SJCRH30 (cell line): Measurements from ENCODE around the gene POMT2. TPM values are rescaled to one million over a fixed set of nuclear protein-coding genes. Genes with fewer than 3 reads are reported as not detected.
A peak's percentile ranks its signal among the peaks of the same experiment; 100 is the strongest.

Experiments
- DNase-seq, 2 experiments: peaks; one replicate each; pipeline ENCODE4 v3.0.0-alpha.2; 2015 to 2020
- H3K27ac ChIP-seq: fragments of 250-450 bp; sonication (Bioruptor Pico); 2 replicates; pipeline ENCODE4 v1.5.1; 2020; ENCODE audit warnings: mild to moderate bottlenecking, moderate library complexity
- H3K27me3 ChIP-seq: fragments of 250-450 bp; sonication (Bioruptor Pico); 2 replicates; pipeline ENCODE4 v1.5.1; 2020; ENCODE audit warnings: mild to moderate bottlenecking, moderate library complexity
- H3K36me3 ChIP-seq: fragments of 250-450 bp; sonication (Bioruptor Pico); 2 replicates; pipeline ENCODE4 v1.5.1; 2020; ENCODE audit warnings: mild to moderate bottlenecking, moderate library complexity
- H3K4me1 ChIP-seq: fragments of 250-450 bp; sonication (Bioruptor Pico); 2 replicates; pipeline ENCODE4 v1.5.1; 2020; ENCODE audit warnings: mild to moderate bottlenecking, moderate library complexity
- H3K4me3 ChIP-seq: fragments of 250-450 bp; sonication (Bioruptor Pico); 2 replicates; pipeline ENCODE4 v1.5.1; 2020; ENCODE audit warnings: mild to moderate bottlenecking, moderate library complexity
- H3K9me3 ChIP-seq: fragments of 250-450 bp; sonication (Bioruptor Pico); replicated peaks from 2 replicates; pipeline ENCODE4 v1.5.1; 2020; ENCODE audit warnings: mild to moderate bottlenecking, moderate library complexity
- total RNA-seq: library from RNA; depleted of rRNA; stranded (reverse); fragments of >200 nt; shearing (Covaris generic); gene quantifications from 2 replicates; pipeline ENCODE4 v1.2.3, GENCODE V29; 2014; rRNA removed

POMT2 gene, protein sequence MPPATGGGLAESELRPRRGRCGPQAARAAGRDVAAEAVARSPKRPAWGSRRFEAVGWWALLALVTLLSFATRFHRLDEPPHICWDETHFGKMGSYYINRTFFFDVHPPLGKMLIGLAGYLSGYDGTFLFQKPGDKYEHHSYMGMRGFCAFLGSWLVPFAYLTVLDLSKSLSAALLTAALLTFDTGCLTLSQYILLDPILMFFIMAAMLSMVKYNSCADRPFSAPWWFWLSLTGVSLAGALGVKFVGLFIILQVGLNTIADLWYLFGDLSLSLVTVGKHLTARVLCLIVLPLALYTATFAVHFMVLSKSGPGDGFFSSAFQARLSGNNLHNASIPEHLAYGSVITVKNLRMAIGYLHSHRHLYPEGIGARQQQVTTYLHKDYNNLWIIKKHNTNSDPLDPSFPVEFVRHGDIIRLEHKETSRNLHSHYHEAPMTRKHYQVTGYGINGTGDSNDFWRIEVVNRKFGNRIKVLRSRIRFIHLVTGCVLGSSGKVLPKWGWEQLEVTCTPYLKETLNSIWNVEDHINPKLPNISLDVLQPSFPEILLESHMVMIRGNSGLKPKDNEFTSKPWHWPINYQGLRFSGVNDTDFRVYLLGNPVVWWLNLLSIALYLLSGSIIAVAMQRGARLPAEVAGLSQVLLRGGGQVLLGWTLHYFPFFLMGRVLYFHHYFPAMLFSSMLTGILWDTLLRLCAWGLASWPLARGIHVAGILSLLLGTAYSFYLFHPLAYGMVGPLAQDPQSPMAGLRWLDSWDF
- total RNA-seq = 27.0 and 30.2 TPM in 2 replicates

DNA sequence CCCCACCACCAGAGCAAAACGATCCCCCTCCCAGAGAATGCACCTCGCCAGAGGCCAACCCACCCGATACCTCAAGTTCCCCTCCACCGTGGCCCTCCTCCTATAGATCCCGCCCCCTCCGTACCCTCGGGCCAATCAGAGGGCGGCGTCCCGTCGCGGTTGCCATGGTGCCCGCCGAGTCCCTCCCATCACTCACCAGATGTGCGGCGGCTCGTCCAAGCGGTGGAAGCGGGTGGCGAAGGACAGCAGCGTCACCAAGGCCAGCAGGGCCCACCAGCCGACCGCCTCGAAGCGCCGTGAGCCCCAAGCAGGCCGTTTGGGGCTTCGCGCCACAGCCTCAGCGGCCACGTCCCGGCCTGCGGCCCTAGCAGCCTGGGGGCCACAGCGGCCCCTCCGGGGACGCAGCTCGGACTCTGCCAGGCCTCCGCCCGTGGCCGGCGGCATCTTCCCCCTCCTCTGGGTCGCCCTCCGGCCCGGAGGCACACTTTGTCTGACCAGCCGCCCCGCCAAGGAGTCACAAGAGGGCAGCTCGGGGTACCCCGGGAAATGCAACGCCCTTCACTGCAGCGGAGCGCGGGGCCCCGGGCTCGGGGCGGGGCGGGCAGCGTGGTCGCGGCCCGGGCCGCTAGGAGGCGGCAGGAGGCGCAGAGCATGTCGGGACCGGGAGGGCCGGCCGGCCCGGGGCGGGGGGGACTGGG lies at the start of gene POMT2:
Gene POMT2 (minus strand): TSS at position 646 of the 698 bp plus-strand sequence. CDS start 202 bp downstream, at position 444.
- peak; percentile 92 to 94 for DNase-seq
- H3K27me3 ChIP-seq = no peaks in the 10 kb centered on the region

DNA sequence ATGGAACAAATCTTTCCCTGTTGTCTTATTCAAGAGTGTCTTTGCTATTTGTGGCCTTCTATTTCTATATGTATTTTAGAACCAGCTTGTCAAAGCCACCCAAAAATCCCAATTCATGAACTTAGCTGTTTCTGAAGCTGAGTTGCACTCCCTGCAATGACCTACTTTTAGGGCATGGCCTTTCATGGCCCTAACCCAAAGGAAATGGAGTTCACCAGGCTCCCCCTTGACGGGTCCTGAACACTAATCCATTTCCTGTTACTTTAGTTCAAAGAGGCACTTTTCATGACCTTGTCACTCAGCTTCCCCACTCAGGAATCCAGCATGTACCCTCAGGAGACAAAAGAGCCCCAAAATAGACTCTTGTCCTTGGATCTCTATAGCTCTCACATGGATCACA lies 48.6 kb upstream of the POMT2 start:
- H3K36me3 ChIP-seq = no peaks in the 10 kb centered on the region
- H3K27ac ChIP-seq = no peak overlapping the region
- no peak for DNase-seq
- no peaks in the 10 kb centered on the region for H3K9me3 ChIP-seq
- H3K27me3 ChIP-seq = no peaks in the 10 kb centered on the region
- H3K4me3 ChIP-seq = no peak overlapping the region
- no peaks in the 10 kb centered on the region for H3K4me1 ChIP-seq

More for the DNA sequence above, at the start of gene POMT2:
- H3K4me3 ChIP-seq = peak within 1 kb of the TSS; percentile 97
- peak within 1 kb of the TSS; percentile 93 for H3K27ac ChIP-seq
- H3K4me1 ChIP-seq = peaks cover 38% of the 10 kb centered on the region
- H3K36me3 ChIP-seq = no peaks in the 10 kb centered on the region
- no peaks in the 10 kb centered on the region for H3K9me3 ChIP-seq

DNA sequence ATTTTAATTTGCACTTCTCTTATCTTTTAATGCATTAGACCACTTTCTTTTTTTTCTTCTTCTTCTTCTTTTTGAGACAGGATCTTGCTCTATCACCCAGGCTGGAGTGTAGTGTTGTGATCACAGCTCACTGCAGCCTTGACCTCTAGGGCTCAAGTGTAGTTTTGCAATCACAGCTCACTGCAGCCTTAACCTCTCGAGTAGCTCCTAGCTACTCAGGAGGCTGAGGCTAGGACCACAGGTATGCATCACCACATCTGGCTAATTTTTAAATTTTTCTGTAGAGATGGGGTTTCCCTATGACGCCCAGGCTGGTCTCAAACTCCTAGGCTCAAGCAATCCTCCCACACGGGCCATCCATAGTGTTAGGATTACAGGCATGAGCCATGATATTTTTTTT lies 43.5 kb upstream of the POMT2 start:
- no peaks in the 10 kb centered on the region for H3K36me3 ChIP-seq
- H3K27me3 ChIP-seq = no peaks in the 10 kb centered on the region
- no peak overlapping the region for H3K27ac ChIP-seq
- H3K9me3 ChIP-seq = no peaks in the 10 kb centered on the region
- H3K4me1 ChIP-seq = no peaks in the 10 kb centered on the region
- no peak for DNase-seq
- no peak overlapping the region for H3K4me3 ChIP-seq

DNA sequence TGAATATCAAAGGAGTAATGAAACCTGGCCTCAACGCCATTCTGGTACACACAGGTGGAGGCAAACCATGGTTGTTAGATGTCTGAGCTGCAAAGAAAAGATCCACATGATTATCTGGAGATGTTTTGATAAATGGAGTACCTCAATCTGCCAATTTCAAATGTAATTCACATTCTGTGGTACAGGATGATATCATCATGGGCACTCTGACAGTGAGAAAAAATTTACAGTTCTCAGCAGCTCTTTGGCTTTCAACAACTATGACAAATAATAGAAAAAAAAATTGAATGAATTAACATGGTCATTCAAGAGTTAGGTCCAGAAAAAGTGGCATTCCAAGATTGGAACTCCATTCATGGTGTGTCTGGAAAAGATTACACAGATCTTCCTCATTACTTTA lies 38.9 kb upstream of the POMT2 start:
- H3K36me3 ChIP-seq = no peaks in the 10 kb centered on the region
- no peak overlapping the region for H3K27ac ChIP-seq

DNA sequence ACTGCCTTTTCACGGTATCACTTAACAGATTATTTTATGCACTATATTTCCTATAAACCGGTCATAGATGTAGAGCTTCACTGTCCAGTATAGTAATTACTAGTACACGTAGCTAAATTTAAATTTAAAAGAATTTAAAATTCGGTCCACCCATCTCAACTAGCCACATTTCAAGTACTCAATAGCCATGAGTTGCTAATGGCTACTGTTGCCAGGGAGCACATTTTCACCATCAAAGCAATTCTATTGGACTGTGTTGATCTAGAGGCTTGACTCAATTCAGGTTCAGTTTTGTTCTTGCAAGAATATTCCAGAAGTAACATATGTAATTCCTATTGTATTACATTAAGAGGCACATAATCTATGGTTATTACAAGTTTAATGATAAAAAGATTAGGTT lies 36.2 kb upstream of the POMT2 start:
- Histone ChIP-seq H3K4me3 (no peak overlapping the region), H3K27me3 (no peaks in the 10 kb centered on the region), H3K9me3 (no peaks in the 10 kb centered on the region), H3K4me1 (no peaks in the 10 kb centered on the region), H3K27ac (no peak overlapping the region), H3K36me3 (no peaks in the 10 kb centered on the region)
- no peak for DNase-seq

More for the DNA sequence above, 38.9 kb upstream of the POMT2 start:
- no peaks in the 10 kb centered on the region for H3K4me1 ChIP-seq
- no peak for DNase-seq
- H3K9me3 ChIP-seq = no peaks in the 10 kb centered on the region
- H3K27me3 ChIP-seq = no peaks in the 10 kb centered on the region
- no peak overlapping the region for H3K4me3 ChIP-seq

DNA sequence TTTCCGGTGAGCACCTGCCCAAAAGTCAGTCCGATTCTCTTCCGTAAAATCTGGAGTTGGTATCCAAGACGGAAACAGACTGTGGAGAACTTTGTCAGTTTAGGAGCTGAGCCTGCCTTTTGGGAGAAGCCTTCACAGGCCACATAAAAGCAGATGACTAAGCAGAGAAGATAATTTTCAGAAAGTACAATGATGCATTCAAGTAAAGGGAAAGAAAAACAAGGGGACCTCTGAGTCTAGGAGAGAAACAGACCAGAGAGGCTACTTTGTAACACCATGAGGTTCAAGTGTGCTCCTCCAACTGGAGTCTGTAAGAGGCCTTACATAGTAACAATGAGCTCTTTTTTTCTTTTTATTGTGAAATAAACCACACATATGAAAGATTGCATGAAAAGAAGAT lies 35.1 kb upstream of the POMT2 start:
- Histone ChIP-seq H3K36me3 (no peaks in the 10 kb centered on the region), H3K27ac (no peak overlapping the region), H3K4me1 (no peaks in the 10 kb centered on the region), H3K27me3 (no peaks in the 10 kb centered on the region), H3K4me3 (no peak overlapping the region), H3K9me3 (no peaks in the 10 kb centered on the region)
- DNase-seq = no peak

DNA sequence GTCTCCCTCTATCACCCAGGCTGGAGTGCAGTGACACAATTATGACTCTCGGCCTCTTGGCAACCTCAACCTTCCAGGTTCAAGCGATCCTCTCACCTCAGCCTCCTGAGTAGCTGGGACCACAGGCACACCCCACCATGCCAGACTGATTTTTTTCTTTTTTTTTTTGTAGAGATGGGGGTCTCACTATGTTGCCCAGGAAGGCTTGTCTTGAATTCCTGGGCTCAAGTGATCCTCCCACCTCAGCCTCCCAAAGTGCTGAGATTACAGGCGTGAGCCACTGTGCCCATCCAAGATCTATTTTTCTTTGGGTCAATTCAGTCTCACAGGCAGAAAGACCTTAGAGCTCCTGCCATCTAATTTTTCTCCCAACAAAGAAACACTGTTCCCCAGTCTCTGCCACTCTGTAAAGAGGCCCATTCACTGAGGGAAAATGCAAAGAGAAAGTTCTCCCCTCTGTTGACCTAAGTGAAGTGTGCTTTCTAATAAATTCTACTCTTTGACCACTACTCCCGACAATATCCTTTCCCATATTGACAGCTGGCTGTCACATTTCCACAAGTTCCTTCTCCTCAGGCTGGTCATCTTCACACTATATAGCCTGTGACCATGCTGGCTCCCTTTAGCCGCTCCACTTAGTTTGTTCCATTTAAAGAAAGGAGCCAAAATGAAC lies 32.9 kb upstream of the POMT2 start:
- Histone ChIP-seq H3K9me3 (no peaks in the 10 kb centered on the region), H3K27ac (no peak overlapping the region), H3K27me3 (no peaks in the 10 kb centered on the region), H3K4me1 (no peaks in the 10 kb centered on the region), H3K36me3 (no peaks in the 10 kb centered on the region), H3K4me3 (no peak overlapping the region)
- no peak for DNase-seq

DNA sequence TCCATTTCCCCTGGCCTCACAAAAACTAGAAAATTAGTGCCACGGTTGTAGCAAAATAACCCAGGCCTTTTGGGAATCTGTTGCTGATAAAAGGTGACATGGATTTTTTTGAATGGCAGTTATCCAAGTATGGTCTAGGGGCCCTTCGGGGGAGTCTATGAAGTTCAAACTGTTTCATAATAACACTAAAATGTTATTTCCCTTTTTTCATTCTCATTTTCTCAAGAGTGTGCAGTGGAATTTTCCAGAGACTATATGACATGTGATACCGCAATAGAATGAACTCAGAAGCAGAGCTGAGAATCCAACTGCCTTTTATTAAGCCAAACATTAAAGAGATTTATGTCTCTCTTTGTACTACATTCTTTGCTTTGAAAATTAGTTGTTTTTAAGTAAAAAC lies 27.1 kb upstream of the POMT2 start:
- no peak overlapping the region for H3K27ac ChIP-seq
- H3K4me3 ChIP-seq = no peak overlapping the region
- DNase-seq = no peak
- no peaks in the 10 kb centered on the region for H3K27me3 ChIP-seq
- H3K9me3 ChIP-seq = no peaks in the 10 kb centered on the region
- no peaks in the 10 kb centered on the region for H3K36me3 ChIP-seq
- H3K4me1 ChIP-seq = no peaks in the 10 kb centered on the region

DNA sequence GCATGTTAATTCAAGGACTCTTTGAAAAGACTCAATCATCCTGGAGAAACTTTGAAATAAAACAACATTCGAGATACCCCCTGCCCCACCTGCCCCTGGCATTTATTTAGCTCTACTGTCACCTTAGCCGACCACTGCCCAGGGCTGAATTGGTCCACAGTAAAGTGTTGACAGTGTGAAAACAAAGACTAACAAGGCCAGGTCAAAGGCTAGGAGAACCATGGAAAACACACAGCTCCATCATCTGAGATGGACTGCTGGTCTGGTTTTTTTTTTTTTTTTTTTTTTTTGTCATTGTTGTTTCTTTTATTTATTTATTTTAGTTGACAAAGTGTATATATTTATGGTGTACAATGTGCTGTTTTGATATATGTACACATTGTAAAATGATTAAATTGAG lies 25.8 kb upstream of the POMT2 start:
- no peak overlapping the region for H3K4me3 ChIP-seq
- no peak for DNase-seq
- H3K4me1 ChIP-seq = no peaks in the 10 kb centered on the region
- H3K9me3 ChIP-seq = no peaks in the 10 kb centered on the region
- no peaks in the 10 kb centered on the region for H3K27me3 ChIP-seq
- H3K36me3 ChIP-seq = no peaks in the 10 kb centered on the region
- no peak overlapping the region for H3K27ac ChIP-seq

DNA sequence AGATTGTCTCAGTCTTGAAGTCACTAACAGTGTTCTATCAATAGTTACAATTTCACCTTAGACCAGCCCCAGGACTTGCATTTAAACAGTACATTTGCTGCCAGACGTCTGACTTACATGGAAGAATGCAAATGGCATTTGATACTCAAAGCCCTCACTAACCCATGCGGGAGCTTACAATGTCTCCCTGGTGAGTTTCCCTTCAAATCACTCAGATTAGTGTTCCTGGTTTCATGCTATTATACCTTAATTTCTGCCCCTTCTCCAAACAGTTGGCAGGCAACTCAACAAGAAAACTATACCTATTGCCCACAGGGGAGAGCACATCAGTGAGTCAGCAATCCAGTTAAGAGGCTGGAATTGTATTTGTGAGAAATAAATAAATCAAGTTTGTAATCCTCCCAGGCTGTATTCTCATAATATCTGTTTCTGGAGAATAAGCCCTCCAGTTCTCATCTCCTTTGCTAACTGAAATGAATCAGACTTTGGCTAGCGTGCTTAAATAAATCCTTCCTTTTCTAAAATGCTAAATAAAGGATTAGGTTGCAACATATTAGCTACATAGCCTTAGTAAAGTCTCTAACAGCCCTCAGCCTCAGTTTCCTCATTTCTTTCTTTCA lies 23.8 kb upstream of the POMT2 start:
- Histone ChIP-seq H3K27me3 (no peaks in the 10 kb centered on the region), H3K9me3 (no peaks in the 10 kb centered on the region), H3K4me3 (no peak overlapping the region), H3K27ac (no peak overlapping the region), H3K36me3 (no peaks in the 10 kb centered on the region), H3K4me1 (no peaks in the 10 kb centered on the region)
- DNase-seq = no peak

DNA sequence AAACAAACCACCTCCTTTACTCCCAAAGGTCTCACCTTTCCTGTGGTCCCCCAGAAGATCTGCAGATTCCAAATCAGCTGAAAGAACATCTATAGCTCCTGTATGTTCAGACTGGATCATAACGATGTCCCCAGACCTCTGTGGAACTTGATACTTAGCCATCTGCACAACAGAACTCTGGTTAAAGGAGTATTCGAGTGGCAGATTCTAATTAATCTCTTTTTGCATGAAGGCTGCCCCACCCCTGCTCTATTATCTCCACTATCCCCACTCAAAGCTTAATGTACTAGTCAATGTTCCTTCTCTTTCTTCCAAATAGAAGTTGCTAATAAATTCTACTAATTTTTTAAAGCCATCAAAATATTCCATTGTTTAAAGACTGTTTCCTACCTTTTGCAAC lies 23.0 kb upstream of the POMT2 start:
- Histone ChIP-seq H3K4me1 (no peaks in the 10 kb centered on the region), H3K27ac (no peak overlapping the region), H3K9me3 (no peaks in the 10 kb centered on the region), H3K27me3 (no peaks in the 10 kb centered on the region), H3K4me3 (no peak overlapping the region), H3K36me3 (no peaks in the 10 kb centered on the region)
- no peak for DNase-seq

DNA sequence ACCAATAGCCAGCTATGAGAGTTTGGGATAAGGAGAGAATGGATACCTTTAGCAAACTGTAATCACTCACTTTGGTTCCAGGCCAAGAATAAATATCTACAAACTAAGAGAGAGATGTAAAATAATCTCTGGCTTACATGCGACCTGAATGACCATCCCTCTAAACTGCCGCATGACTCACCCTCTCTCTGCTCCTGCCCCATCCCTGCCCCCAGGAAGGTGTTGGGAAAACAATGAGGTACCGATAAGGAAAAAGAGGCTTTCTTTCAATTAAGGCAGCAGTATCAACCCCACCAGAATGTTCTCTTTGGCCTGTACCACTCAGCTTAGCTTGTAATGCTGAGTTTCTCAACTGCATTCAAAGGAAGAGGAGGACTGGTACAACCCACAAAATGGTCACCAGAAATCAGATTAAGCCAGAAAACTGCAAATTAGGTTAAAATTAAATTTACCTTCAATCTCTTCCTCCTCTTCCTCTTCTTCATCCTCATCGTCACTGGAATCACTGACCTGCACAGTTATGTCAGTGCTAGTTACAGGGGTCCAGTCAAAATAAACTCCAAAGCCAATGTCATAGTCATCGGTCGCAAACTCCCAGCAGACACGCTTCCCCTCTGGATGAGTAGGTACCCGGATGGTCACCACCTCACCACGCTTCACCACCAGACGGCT lies 22.2 kb upstream of the POMT2 start:
- no peaks in the 10 kb centered on the region for H3K9me3 ChIP-seq
- H3K36me3 ChIP-seq = no peaks in the 10 kb centered on the region
- no peaks in the 10 kb centered on the region for H3K4me1 ChIP-seq
- no peaks in the 10 kb centered on the region for H3K27me3 ChIP-seq
- no peak overlapping the region for H3K4me3 ChIP-seq
- H3K27ac ChIP-seq = no peak overlapping the region
- no peak for DNase-seq

DNA sequence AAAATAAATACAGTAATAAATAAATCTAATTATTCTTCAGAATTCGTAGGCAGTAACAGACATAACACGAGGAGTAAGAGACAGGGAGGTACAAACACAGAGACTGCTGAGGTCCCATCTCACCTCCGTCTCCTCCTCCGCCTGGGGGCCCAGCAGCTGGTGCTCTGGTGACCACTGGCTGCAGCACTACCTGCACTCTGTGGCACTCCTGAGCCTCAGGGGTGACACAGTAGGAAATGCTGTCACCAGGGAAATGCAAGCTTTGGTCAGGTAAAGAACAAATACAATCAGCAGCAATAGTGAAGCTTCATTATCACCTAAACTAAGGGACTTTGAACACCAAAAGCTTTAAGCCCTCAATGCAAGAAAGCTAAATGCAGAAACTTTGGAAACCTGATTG lies 19.7 kb upstream of the POMT2 start:
- Histone ChIP-seq H3K27ac (no peak overlapping the region), H3K4me1 (no peaks in the 10 kb centered on the region), H3K4me3 (no peak overlapping the region), H3K36me3 (no peaks in the 10 kb centered on the region), H3K9me3 (no peaks in the 10 kb centered on the region), H3K27me3 (no peaks in the 10 kb centered on the region)
- DNase-seq = no peak

DNA sequence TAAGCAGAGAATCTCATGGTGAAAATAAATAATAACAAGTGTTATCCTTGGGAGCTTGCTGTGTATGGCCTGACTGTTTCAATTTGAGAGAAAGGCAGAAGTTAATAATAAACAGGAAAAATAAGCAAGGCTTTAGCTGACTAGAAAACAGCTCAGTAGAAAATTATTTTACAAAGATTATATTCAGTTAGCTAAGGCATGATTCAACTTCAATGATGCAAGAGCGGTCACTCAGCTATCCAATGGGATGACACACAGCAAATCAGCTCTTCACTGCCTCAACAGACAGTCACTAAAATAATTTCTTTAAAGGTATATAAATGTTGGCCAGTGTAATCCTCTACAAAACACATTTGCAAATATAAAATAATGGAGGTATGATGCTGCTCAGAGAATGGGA lies 18.7 kb upstream of the POMT2 start:
- Histone ChIP-seq H3K9me3 (no peaks in the 10 kb centered on the region), H3K27ac (no peak overlapping the region), H3K4me3 (no peak overlapping the region), H3K27me3 (no peaks in the 10 kb centered on the region), H3K4me1 (no peaks in the 10 kb centered on the region), H3K36me3 (no peaks in the 10 kb centered on the region)
- no peak for DNase-seq
